Vagina (tissue), 2 donors: ENCODE data around the gene GABBR1. TPM values are rescaled to one million over a fixed set of nuclear protein-coding genes. Genes with fewer than 3 reads are reported as not detected.

ENCODE experiments used
- DNase-seq, 2 donors: peaks; one replicate each; pipeline ENCODE4 v3.0.0-alpha.2; 2017; ENCODE audit errors: extremely low spot score in 2 of 2
- H3K27ac ChIP-seq: fragments of 200-600 bp; sonication (generic); one replicate; pipeline ENCODE4 v1.5.1; 2019
- H3K27me3 ChIP-seq: fragments of 200-600 bp; sonication (generic); one replicate; pipeline ENCODE4 v1.5.1; 2019
- H3K36me3 ChIP-seq, 2 donors: fragments of 200-600 bp; sonication (generic); one replicate each; pipeline ENCODE4 v1.5.1; 2017 to 2019
- H3K4me1 ChIP-seq: fragments of 200-600 bp; sonication (generic); one replicate; pipeline ENCODE4 v1.5.1; 2019
- H3K4me3 ChIP-seq, 2 donors: fragments of 200-600 bp; sonication (generic); 1 replicate in 1 of 2; 2 replicates in 1 of 2; pipeline ENCODE4 v1.5.1; 2016 to 2019
- H3K9me3 ChIP-seq: fragments of 200-600 bp; sonication (generic); one replicate; pipeline ENCODE4 v1.5.1; 2019
- POLR2A ChIP-seq, 2 donors: fragments of 450-650 bp; IDR thresholded peaks; one replicate each; pipeline ENCODE4 v1.6.1; 2017; ENCODE audit warnings: antibody characterized with exemption in 2 of 2, mild to moderate bottlenecking in 2 of 2, moderate library complexity in 2 of 2
- POLR2AphosphoS5 ChIP-seq, 2 donors: sonication (generic); formaldehyde crosslinking; IDR thresholded peaks; one replicate each; pipeline ENCODE4 v1.9.0; 2017; ENCODE audit warnings: antibody characterized with exemption in 2 of 2, mild to moderate bottlenecking in 2 of 2, low read depth in 1 of 2; ENCODE audit not compliant: insufficient read depth in 1 of 2
- intact Hi-C: fragments of 100-400 bp; cut with DNase I; formaldehyde crosslinking; loops from one replicate; pipeline ENCODE4 v1.15.1; 2023
- small RNA-seq: library from RNA; depleted of rRNA; stranded (forward); fragments of <200 nt; gene quantifications from one replicate; pipeline ENCODE3, GENCODE V24; 2016
- total RNA-seq: library from RNA; depleted of rRNA; stranded (reverse); fragments of >200 nt; gene quantifications from one replicate; pipeline ENCODE4 v1.2.3, GENCODE V29; 2016
- TF ChIP-seq, protein P1 (sequence below), 3 experiments: fragments of 450-650 bp in 2 of 3; fragments of 200-600 bp in 1 of 3; sonication (generic) in 1 of 3; IDR thresholded peaks; one replicate each; pipeline ENCODE4 v1.5.1; 2017 to 2019; ENCODE audit warnings: antibody characterized with exemption in 3 of 3, mild to moderate bottlenecking in 2 of 3, moderate library complexity in 2 of 3

GABBR1 gene
- total RNA-seq, 1 donor from 2014 or later, result 58.4 TPM

DNA sequence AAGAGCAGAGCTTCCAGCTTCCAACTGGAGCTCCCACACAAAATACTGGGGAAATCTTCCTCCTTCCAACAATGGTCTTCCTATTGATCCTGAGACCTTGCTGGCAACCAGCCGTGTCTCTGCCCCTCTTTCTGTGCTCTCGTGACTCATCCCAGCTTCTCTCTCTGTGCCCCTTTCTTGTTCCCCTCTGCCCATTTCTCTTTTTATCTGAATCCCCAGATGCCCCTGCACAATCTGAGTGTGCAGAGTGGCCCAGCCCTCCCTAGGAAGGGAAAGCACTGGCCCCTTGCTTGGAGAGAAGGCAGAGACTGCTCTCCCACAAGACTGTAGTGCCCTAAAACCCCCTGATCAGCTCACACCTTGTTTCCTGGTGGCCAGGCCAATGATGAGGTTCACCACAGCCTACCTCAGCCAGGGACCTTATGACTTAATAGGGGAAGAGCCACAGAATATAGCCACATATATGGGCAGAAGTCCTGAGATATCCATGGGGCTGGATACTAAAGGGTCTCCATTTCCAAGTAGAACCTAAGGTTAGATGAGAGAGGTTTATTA lies 122.2 kb downstream of the GABBR1 start:
- DNase-seq, result peak; percentile 19 to 58
- TF ChIP-seq POLR2A (IDR thresholded peaks at IDR 0.05) (no peak), POLR2AphosphoS5 (IDR thresholded peaks at IDR 0.05; ENCODE audit: insufficient read depth in 1 of 2, low read depth in 1 of 2) (no peak)
- TF ChIP-seq, protein P1, sequence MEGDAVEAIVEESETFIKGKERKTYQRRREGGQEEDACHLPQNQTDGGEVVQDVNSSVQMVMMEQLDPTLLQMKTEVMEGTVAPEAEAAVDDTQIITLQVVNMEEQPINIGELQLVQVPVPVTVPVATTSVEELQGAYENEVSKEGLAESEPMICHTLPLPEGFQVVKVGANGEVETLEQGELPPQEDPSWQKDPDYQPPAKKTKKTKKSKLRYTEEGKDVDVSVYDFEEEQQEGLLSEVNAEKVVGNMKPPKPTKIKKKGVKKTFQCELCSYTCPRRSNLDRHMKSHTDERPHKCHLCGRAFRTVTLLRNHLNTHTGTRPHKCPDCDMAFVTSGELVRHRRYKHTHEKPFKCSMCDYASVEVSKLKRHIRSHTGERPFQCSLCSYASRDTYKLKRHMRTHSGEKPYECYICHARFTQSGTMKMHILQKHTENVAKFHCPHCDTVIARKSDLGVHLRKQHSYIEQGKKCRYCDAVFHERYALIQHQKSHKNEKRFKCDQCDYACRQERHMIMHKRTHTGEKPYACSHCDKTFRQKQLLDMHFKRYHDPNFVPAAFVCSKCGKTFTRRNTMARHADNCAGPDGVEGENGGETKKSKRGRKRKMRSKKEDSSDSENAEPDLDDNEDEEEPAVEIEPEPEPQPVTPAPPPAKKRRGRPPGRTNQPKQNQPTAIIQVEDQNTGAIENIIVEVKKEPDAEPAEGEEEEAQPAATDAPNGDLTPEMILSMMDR (IDR thresholded peaks at IDR 0.05), result no peak
- intact Hi-C loops, result no loop called here

DNA sequence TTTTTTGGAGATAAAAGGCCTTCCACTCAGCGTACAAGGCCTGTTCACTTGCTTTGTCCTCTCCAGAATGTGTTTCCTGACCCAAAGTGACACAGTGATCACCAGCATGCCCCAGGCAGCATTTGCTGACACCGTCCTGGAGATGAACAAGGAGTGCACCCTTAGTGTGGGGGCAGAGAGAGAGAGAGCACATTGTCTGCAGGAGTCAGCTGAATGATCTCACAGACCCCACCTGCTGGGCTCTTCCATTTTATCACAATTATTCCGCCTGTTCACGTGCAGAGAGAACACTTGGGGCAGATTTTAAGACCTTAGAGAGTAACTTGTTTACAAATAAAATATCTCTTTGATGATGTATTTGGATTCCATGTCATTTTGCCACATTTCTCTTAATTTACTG lies 122.8 kb downstream of the GABBR1 start:
- TF ChIP-seq, protein P1 (IDR thresholded peaks at IDR 0.05), result no peak
- no peak for TF ChIP-seq POLR2AphosphoS5 (IDR thresholded peaks at IDR 0.05; ENCODE audit: insufficient read depth in 1 of 2, low read depth in 1 of 2)
- no peak overlapping the region for H3K4me3 ChIP-seq
- no peaks in the 10 kb centered on the region for H3K4me1 ChIP-seq
- peak; percentile 40 to 67 for DNase-seq
- intact Hi-C loops, result no loop called here
- no peak overlapping the region for H3K27ac ChIP-seq
- no peaks in the 10 kb centered on the region for H3K36me3 ChIP-seq
- H3K9me3 ChIP-seq, result no peaks in the 10 kb centered on the region
- H3K27me3 ChIP-seq, result no peaks in the 10 kb centered on the region

More for the DNA sequence above, 122.2 kb downstream of the GABBR1 start:
- no peaks in the 10 kb centered on the region for H3K9me3 ChIP-seq
- no peak overlapping the region for H3K27ac ChIP-seq
- H3K27me3 ChIP-seq, result no peaks in the 10 kb centered on the region
- H3K36me3 ChIP-seq, result no peaks in the 10 kb centered on the region
- H3K4me3 ChIP-seq, result no peak overlapping the region
- H3K4me1 ChIP-seq, result no peaks in the 10 kb centered on the region

Small RNAs within 50 kb of the gene (small RNA-seq; reads per million reads assigned to genes)
- gene SNORD32B (0.26 reads per million), gene SUMO2P1 (not detected), gene TMEM183AP1 (not detected)

Other genes with a start within 250 kb of the GABBR1 start
- not detected for gene OR12D2, start 237.6 kb downstream of the GABBR1 start, total RNA-seq
- not detected for gene OR12D1, start 218.3 kb downstream of the GABBR1 start, total RNA-seq
- not detected for gene OR10C1, start 193.9 kb downstream of the GABBR1 start, total RNA-seq
- gene OR11A1, start 176.1 kb downstream of the GABBR1 start, total RNA-seq, result not detected
- not detected for gene OR2H1, start 176.0 kb downstream of the GABBR1 start, total RNA-seq
- gene MAS1L, start 145.2 kb downstream of the GABBR1 start, total RNA-seq, result not detected
- gene UBD, start 73.5 kb downstream of the GABBR1 start, total RNA-seq, result not detected
- gene OR2H2, start 48.1 kb downstream of the GABBR1 start, total RNA-seq, result not detected
- not detected for gene MOG, start 23.9 kb upstream of the GABBR1 start, total RNA-seq
- gene ZFP57, start 48.0 kb upstream of the GABBR1 start, total RNA-seq, result 3.7 TPM
- 133 TPM for gene HLA-F, start 90.3 kb upstream of the GABBR1 start, total RNA-seq
- not detected for gene HLA-G, start 194.6 kb upstream of the GABBR1 start, total RNA-seq